Smooth muscle cell (in vitro differentiated cells): ENCODE measurements around the gene NPY. TPM values are rescaled to one million over a fixed set of nuclear protein-coding genes. Genes with fewer than 3 reads are reported as not detected.

Experiments
- DNase-seq: peaks from one replicate; lab custom pipeline; 2025; ENCODE audit not compliant: unreplicated experiment; lab: John Stamatoyannopoulos, UW
- H2AFZ ChIP-seq: fragments of 200-600 bp; sonication (generic); 2 replicates; pipeline ENCODE4 v1.6.0; 2016; ENCODE audit warnings: antibody characterized with exemption, low read depth, mild to moderate bottlenecking
- H3F3A ChIP-seq: fragments of 200-600 bp; sonication (generic); 2 replicates; pipeline ENCODE4 v1.6.0; 2017; ENCODE audit warnings: antibody characterized with exemption, low read depth
- H3K27ac ChIP-seq: fragments of 200-600 bp; sonication (generic); 2 replicates; pipeline ENCODE4 v1.5.1; 2016; ENCODE audit warnings: low read depth, mild to moderate bottlenecking
- H3K27me3 ChIP-seq: fragments of 200-600 bp; sonication (generic); 2 replicates; pipeline ENCODE4 v1.6.1; 2016; ENCODE audit warnings: low read depth, mild to moderate bottlenecking
- H3K36me3 ChIP-seq: fragments of 200-600 bp; sonication (generic); 2 replicates; pipeline ENCODE4 v1.5.1; 2016; ENCODE audit warnings: low read depth
- H3K4me1 ChIP-seq: fragments of 200-600 bp; sonication (generic); 2 replicates; pipeline ENCODE4 v1.5.1; 2016; ENCODE audit warnings: low read depth
- H3K4me2 ChIP-seq: fragments of 200-600 bp; sonication (generic); 2 replicates; pipeline ENCODE4 v1.6.0; 2016; ENCODE audit warnings: mild to moderate bottlenecking
- H3K4me3 ChIP-seq: fragments of 200-600 bp; sonication (generic); 2 replicates; pipeline ENCODE4 v1.5.1; 2016; ENCODE audit warnings: mild to moderate bottlenecking
- H3K79me2 ChIP-seq: fragments of 200-600 bp; sonication (generic); 2 replicates; pipeline ENCODE4 v1.6.0; 2016; ENCODE audit warnings: low read depth, mild to moderate bottlenecking
- H3K9ac ChIP-seq: fragments of 200-600 bp; sonication (generic); 2 replicates; pipeline ENCODE4 v1.6.0; 2016; ENCODE audit warnings: low read depth
- H3K9me3 ChIP-seq: fragments of 200-600 bp; sonication (generic); replicated peaks from 2 replicates; pipeline ENCODE4 v1.5.1; 2016; ENCODE audit warnings: low read depth
- H4K20me1 ChIP-seq: fragments of 200-600 bp; sonication (generic); 2 replicates; pipeline ENCODE4 v1.6.0; 2016; ENCODE audit warnings: low read depth
- CTCF ChIP-seq: fragments of 200-600 bp; sonication (generic); IDR thresholded peaks from 2 replicates; pipeline ENCODE4 v1.5.1; 2017; ENCODE audit warnings: borderline replicate concordance, mild to moderate bottlenecking, antibody characterized with exemption; ENCODE audit not compliant: insufficient read depth, poor library complexity, severe bottlenecking
- WGBS: methylation state at CpG from one replicate; pipeline ENCODE4 v1.1.7; 2016; ENCODE audit warnings: low lambda C conversion rate; 5-methylcytosine and 5-hydroxymethylcytosine counted together
- polyA plus RNA-seq: library from polyadenylated mRNA; unstranded; fragments of >200 nt; fragmentation: Nextera tagmentation; extraction: Ambion mirVana; gene quantifications from 2 replicates; pipeline ENCODE4 v1.2.1, GENCODE V29; 2016
- total RNA-seq: library from RNA; depleted of rRNA; stranded (reverse); fragments of >200 nt; gene quantifications from 2 replicates; pipeline ENCODE4 v1.2.3, GENCODE V29; 2014

NPY gene
- total and polyA plus RNA-seq, 2 experiments from 2014 or later = 0.63 to 10.6 TPM

GRCh38 chr7:24312588-24312987, 28.6 kb downstream of the NPY start:
- Histone ChIP-seq H2AFZ (no peak overlapping the region), H4K20me1 (no peaks in the 10 kb centered on the region), H3K4me2 (no peak overlapping the region), H3K9ac (no peak overlapping the region), H3K9me3 (no peaks in the 10 kb centered on the region), H3K4me1 (no peaks in the 10 kb centered on the region), H3K27me3 (no peaks in the 10 kb centered on the region), H3K79me2 (no peaks in the 10 kb centered on the region), H3K4me3 (no peak overlapping the region), H3K27ac (no peak overlapping the region), H3K36me3 (no peaks in the 10 kb centered on the region), H3F3A (no peaks in the 10 kb centered on the region)
- WGBS = 95% methylated on average over 3 of the region's 3 CpGs
- DNase-seq = no peak
- no peak for TF ChIP-seq CTCF

- Histone ChIP-seq H3K36me3 (no peaks in the 10 kb centered on the region), H3K9ac (no peak overlapping the region), H3K9me3 (no peaks in the 10 kb centered on the region), H4K20me1 (no peaks in the 10 kb centered on the region), H3K27ac (no peak overlapping the region), H3K79me2 (no peaks in the 10 kb centered on the region), H3K4me1 (no peaks in the 10 kb centered on the region), H3K4me2 (no peak overlapping the region), H3F3A (no peaks in the 10 kb centered on the region), H3K4me3 (no peak overlapping the region), H2AFZ (no peak overlapping the region), H3K27me3 (no peaks in the 10 kb centered on the region)
- TF ChIP-seq CTCF = no peak
- no peak for DNase-seq
- 56% methylated on average over 3 of the region's 3 CpGs for WGBS
Measured at GRCh38 chr7:24313777-24314176, 29.8 kb downstream of the NPY start.

GRCh38 chr7:24316340-24316739, 32.4 kb downstream of the NPY start:
- no peaks in the 10 kb centered on the region for H3F3A ChIP-seq
- 86% methylated on average over 6 of the region's 6 CpGs for WGBS
- no peaks in the 10 kb centered on the region for H3K4me1 ChIP-seq
- H3K4me2 ChIP-seq = no peak overlapping the region
- H3K27ac ChIP-seq = no peak overlapping the region
- no peak for TF ChIP-seq CTCF
- no peaks in the 10 kb centered on the region for H4K20me1 ChIP-seq
- no peak for DNase-seq
- H3K9ac ChIP-seq = no peak overlapping the region
- H3K4me3 ChIP-seq = no peak overlapping the region
- no peaks in the 10 kb centered on the region for H3K27me3 ChIP-seq
- no peaks in the 10 kb centered on the region for H3K9me3 ChIP-seq
- no peaks in the 10 kb centered on the region for H3K79me2 ChIP-seq
- H3K36me3 ChIP-seq = no peaks in the 10 kb centered on the region
- no peak overlapping the region for H2AFZ ChIP-seq

- peak; percentile 25 for TF ChIP-seq CTCF
- H3K4me3 ChIP-seq = no peak overlapping the region
- no peaks in the 10 kb centered on the region for H3F3A ChIP-seq
- H3K9me3 ChIP-seq = no peaks in the 10 kb centered on the region
- no peak overlapping the region for H3K9ac ChIP-seq
- H3K27me3 ChIP-seq = no peaks in the 10 kb centered on the region
- no peak overlapping the region for H2AFZ ChIP-seq
- H3K79me2 ChIP-seq = no peaks in the 10 kb centered on the region
- no peak overlapping the region for H3K4me2 ChIP-seq
- DNase-seq = no peak
- H3K4me1 ChIP-seq = no peaks in the 10 kb centered on the region
- no peaks in the 10 kb centered on the region for H4K20me1 ChIP-seq
- WGBS = 52% methylated on average over 6 of the region's 6 CpGs
- no peak overlapping the region for H3K27ac ChIP-seq
- H3K36me3 ChIP-seq = no peaks in the 10 kb centered on the region
Measured at GRCh38 chr7:24318326-24318725, 34.3 kb downstream of the NPY start.
